Body of pancreas (tissue), 4 donors: Measurements from ENCODE around the gene BACE1.

Experiments
- POLR2A ChIP-seq, 3 donors: fragments of 450-650 bp; IDR thresholded peaks; one replicate each; pipeline ENCODE4 v1.6.1; 2016; ENCODE audit warnings: antibody characterized with exemption in 3 of 3, mild to moderate bottlenecking in 2 of 3
- TF ChIP-seq, protein P1 (sequence below), 7 experiments: fragments of 450-650 bp in 4 of 7; fragments of 200-600 bp in 3 of 7; sonication (generic) in 3 of 7; IDR thresholded peaks; one replicate each; pipeline ENCODE4 v1.5.1; 2016 to 2019; ENCODE audit warnings: antibody characterized with exemption in 7 of 7

DNA sequence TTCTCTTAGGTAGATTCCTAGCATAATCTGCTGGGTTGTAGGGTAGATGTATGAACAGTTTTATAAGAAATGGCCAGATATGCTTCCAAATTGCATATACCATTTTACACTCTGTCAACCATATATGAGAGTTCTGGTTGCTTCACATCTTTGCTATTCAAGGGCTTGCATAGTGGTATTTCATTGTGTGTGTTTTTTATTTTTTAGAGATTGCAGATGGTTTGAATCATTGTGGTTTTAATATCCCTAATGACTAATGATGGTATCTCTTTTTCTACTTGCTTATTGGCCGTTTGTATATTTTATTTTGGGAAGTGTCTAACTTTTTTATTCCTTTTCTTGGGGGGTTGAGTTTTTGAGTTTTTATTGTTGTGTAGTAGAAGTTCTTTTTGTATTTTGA lies 56.6 kb downstream of the BACE1 start:
- no peak for TF ChIP-seq POLR2A (IDR thresholded peaks at IDR 0.05)
- TF ChIP-seq, protein P1, sequence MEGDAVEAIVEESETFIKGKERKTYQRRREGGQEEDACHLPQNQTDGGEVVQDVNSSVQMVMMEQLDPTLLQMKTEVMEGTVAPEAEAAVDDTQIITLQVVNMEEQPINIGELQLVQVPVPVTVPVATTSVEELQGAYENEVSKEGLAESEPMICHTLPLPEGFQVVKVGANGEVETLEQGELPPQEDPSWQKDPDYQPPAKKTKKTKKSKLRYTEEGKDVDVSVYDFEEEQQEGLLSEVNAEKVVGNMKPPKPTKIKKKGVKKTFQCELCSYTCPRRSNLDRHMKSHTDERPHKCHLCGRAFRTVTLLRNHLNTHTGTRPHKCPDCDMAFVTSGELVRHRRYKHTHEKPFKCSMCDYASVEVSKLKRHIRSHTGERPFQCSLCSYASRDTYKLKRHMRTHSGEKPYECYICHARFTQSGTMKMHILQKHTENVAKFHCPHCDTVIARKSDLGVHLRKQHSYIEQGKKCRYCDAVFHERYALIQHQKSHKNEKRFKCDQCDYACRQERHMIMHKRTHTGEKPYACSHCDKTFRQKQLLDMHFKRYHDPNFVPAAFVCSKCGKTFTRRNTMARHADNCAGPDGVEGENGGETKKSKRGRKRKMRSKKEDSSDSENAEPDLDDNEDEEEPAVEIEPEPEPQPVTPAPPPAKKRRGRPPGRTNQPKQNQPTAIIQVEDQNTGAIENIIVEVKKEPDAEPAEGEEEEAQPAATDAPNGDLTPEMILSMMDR (IDR thresholded peaks at IDR 0.05) = no peak
